Limb (tissue), 2 donors: ENCODE data around the gene SULT1A1.
A peak's percentile ranks its signal among the peaks of the same experiment; 100 is the strongest.
"Not testable (repeated sequence)": the region's sequence is repeated elsewhere in the genome, so short reads cannot be mapped to it uniquely, and the experiment has no call there.

Experiments used
- DNase-seq, 2 donors: peaks; one replicate each; pipeline ENCODE4 v3.0.0-alpha.2; 2016; ENCODE audit errors: extremely low spot score in 2 of 2

The SULT1A1 gene

GRCh38 chr16:28591355-28591754, 18.5 kb downstream of the SULT1A1 start:
- DNase-seq, result no peak

- DNase-seq, result no peak
Observed at GRCh38 chr16:28590384-28591340, 19.2 kb downstream of the SULT1A1 start.

- no peak for DNase-seq
Observed at GRCh38 chr16:28589930-28590329, 19.9 kb downstream of the SULT1A1 start.

DNA sequence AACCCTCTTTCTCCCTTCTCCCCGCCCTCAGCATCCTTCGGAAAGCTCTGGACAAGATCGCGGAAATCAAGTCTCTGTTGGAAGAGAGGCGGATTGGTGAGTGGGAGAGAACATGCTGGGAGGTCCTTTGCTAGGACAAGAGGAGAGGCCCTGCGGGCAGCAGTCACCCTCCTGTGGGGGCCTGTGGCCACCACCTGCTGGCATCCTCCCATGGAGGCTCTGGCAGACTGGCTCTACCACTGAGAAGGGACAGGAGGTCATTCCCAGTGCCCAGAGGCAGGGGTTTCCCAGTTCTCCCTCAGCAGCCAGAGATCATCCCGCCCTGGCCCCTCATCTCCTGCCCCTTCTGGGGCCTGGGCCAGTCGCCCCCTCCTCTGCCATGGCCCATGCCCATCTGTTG, 20.8 kb downstream of the SULT1A1 start:
- DNase-seq, result no peak

DNA sequence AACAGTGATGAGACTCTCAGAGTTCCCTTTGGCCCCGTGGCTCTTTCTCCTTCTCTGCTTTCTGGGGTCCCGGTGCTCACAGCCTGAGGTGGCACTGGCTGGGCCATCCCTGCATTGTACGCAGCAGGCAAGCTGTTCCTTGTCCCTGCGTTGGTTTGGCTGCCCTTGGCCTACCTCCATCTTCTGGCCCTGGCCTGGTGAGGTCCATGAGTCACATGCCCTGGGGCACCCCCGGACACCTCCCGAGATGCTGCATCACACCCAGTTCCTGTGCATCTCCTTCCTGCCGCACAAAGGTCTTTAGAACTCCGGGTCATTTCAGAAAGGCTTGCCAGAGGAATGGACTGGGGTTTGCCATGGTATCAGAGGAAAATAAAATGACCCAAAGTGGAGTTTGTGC, 22.5 kb downstream of the SULT1A1 start:
- DNase-seq, result no peak

DNA sequence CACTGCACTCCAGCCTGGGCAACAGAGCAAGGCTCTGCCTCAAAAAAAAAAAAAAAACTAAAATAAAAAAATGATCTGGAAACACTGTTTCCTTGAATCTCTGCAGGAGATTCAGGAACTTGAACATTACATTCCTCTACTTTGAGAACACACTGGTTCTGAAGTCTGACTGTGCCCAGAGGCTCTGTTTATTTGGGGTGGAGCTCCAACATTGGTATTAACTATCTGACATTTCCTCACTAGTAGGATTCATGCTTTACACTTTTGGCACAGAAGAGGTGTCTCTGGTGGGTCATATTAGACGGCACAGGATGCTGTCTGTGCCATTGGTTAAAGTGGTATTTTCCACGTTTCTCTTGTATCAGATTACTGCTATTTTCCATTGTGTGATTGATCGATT, 23.4 kb downstream of the SULT1A1 start:
- DNase-seq, result no peak

DNA sequence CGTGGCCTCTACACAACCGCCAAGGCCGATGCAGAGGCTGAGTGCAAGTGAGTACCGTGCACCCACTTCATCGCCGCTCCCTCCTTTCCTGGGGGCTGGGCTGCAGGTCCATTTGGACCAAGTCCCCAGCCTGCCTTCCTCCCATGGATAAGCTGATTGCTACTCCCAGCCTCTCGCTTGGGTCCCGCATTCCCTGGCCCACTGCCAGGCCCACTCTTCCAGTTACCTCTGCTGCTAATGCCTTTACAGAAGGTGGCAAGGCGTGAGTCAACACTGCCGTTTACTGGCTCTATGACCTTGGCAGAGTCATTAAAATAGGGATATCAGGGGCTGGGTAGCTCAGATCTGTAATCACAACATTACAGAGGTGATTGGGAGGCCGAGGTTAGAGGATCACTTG, 24.2 kb downstream of the SULT1A1 start:
- no peak for DNase-seq

- DNase-seq, result no peak
Observed at GRCh38 chr16:28580726-28581315, 29.0 kb downstream of the SULT1A1 start.

DNA sequence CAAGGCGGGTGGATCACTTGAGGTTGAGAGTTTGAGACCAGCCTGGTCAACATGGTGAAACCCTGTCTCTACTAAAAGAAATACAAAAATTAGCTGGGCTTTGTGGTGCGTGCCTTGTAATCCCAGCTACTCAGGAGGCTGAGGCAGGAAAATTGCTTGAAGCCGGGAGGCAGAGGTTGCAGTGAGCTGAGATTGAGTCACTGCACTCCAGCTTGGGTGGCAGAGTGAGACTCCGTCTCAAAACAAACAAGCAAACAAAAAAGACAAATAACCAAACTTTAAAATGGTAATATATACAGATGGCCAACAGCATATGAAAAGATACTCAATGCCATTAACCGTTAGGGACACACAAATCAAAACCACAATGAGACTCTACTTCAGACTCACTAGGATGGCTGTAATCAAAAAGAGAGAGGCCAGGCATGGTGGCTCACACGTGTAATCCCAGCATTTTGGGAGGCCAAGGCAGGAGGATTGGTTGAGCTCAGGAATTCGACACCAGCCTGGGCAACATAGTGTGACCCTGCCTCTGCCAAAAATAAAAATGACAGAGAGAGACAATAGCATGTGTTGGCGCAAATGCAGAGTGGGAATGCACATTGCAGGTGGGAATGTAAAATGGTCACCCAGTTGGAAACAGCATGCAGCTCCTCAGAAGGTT, 34.3 kb downstream of the SULT1A1 start:
- DNase-seq, result no peak

DNA sequence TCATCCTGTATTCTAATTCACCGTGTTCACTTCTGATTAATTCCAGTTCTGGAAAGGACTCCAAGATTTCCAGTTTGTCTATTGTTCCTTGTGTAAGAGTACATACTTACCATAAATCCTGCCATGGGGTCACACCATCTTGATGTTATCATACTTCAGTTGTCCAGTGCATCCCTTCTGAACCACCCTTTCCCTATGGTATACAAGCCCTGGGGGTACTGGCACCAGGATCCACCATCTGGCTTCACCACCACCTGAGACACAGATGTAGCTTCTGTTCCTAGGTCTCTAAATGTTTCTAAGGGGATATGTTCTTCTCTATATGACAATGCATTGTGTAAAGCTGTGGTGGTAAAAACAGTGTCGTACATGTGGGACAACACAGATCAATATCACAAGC, 34.9 kb downstream of the SULT1A1 start:
- no peak for DNase-seq

DNA sequence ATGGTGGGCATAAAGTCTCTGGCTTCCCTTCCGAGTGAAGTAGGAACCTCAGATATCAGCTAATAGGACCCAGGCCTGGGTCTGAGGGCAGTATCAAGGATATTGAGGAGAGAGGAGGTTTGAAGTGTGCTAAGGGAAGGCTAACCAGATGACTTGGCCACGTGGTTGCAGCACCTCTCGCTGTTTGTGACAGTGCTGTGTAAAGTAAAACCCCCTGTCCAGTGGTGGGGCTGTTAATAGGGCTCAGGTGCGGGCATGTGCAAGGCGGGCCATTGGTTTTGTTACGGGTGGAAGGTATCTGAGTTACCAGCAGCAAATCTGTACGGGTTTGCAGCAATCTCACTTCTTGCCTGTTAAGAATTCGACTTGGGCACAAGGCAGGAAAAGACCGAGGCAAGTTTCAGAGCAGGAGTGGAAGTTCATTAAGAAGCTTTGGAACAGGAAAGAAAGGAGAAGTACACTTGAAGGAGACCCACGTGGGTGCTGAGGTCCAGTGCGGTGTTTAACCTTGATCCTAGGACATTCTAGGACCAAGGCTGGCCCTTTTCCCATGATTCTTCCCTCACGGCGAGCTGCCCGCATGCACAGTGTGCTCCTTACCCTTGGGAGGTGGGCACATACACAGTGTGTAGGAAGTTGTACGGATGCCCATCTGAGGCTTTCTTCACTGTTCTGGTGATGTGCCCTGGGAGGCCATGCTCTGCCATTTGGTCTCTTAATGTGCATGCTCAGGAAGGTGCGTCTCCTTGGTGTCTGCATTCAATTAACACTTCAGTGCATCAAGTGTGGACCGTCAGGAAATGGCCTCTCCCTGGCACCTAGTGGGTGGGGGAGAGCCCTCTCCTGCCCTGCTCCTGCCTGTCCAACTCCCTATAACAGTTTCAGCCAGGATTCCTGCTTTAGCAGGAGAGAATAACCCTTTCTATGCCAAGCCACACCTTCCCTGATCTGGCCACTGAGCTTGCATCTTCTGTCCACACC, 35.8 kb downstream of the SULT1A1 start:
- no peak for DNase-seq

DNA sequence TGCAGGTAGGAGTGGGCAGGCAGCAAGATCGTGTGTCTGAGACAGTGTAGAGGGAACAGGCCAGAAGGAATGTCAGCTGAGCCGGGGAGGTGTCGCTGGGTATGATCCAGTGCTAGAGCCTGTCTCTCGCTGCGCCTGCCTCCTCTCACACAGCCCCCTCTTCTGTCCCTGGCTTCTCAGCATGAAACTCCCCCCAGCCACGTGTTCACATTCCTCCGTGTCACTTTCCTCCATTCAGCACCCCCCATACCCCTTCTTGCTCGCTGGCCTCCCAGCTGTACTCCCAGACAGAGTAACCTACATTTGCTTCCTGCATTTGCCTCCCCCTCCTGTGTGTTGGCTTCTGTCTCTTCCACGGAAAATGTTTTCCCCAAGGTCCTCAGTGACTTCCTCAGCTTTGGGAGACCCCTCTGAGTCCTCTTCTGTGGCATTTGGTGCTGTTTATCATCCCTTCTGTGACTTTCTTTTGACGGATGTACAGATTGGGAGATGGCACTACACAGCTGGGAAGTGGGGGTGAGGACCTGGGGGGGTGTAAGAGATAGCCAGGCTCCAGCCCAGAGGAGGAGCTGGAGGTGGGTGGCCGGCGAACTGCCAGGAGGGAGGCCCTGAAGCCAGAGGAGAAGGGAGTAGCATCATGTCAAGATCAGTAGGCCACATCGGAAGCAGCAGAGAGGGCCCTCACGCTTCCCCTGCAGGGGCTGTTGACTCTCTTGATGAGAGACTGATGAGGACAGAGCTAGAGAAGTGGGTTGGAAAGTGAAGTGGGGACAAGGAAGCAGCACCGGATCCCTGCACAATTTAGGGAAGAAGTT, 36.9 kb downstream of the SULT1A1 start:
- peak; percentile 64 to 73 for DNase-seq

- no peak for DNase-seq
Observed at GRCh38 chr16:28569968-28570752, 39.7 kb downstream of the SULT1A1 start.

DNA sequence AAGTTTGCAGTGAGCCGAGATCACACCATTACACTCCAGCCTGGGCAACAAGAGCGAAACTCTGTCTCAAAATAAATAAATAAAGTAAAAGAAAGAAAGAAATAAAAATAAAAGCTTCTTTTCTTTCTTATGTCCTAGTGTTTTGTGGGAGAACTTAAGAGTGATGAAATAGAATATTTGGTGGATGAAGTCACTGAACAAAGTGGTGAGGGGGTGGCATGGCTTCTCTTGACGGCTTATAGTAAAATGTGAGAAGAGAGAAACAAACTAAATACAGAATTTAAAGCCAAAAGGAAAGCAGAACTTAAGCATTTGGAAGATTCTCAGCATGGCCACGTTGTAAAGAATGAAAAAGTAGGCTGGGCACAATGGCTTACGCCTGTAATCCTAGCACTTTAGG, 40.8 kb downstream of the SULT1A1 start:
- DNase-seq, result no peak

DNA sequence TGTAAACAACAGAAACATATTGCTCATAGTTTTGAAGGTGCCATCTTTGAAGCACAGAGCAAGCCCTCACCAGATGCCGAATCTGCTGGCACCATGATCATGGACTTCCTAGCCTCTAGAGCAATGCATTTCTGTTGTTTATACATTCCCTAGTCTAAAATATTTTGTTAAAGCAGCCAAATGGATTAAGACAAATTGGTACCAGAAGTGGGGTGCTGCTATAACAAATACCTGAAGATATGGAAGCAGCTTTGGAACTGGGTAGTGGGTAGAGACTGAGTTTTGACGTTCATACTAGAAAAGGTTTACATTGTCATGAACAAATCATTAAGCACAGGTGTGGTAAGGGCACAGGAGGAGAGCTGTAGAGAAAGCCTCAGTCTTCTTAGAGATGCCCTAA, 42.6 kb downstream of the SULT1A1 start:
- DNase-seq, result no peak

DNA sequence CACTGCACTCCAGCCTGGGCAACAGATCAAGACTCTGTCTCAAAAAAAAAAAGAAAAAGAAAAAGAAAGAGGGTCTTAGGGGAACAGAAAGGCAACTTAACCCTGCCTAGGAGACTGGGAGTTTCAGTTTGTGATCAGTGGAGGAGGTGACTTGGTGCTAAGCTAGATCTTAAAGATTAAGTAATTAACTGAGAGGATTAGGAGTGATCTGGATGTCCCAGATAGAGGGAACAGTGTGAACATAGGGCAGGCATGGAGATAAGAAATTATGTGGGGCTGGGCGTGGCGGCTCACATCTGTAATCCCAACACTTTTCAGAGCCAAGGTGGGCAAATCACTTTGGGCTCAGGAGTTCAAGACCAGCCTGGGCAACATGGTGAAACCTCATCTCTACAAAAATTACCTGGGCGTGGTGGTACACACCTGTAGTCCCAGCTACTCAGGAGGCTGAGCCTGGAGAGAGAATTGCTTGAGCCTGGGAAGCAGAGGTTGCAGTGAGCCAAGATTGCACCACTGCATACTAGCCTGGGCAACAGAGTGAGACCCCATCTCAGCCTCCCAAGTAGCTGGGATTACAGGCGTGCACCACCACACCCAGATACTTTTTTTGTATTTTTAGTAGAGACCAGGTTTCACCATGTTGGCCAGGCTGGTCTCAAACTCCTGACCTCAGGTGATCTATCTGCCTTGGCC, 43.5 kb downstream of the SULT1A1 start:
- DNase-seq, result not testable (repeated sequence)

GRCh38 chr16:28563218-28563617, 46.6 kb downstream of the SULT1A1 start:
- no peak for DNase-seq

DNA sequence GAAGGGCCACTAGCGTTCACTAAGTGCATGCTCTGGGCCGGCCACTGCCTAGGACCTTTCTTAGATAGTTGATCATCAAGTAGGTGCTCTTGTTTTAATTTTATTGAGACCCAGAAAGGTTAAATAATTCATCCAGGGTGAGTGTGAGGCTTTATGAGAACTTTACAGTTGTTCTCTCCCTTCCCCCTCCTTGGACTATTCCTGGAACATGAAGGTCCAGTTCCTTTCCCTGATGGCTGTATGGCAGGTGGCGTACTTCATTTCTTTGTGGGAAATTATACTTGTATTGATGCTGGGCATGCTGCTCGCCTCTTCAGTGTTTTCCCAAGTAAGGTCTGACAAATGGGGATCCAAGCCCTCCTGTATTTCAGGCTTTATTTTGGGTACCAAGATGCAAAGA, 47.6 kb downstream of the SULT1A1 start:
- no peak for DNase-seq
